Tibial nerve (tissue), 4 donors: ENCODE measurements around the gene MAG. TPM values are rescaled to one million over a fixed set of nuclear protein-coding genes. Genes with fewer than 3 reads are reported as not detected.
A peak's percentile ranks its signal among the peaks of the same experiment; 100 is the strongest.

Source experiments
- DNase-seq, 2 donors: peaks; one replicate each; pipeline ENCODE4 v3.0.0-alpha.2; 2019; ENCODE audit warnings: low spot score in 2 of 2
- H3K27ac ChIP-seq, 4 donors: fragments of 200-600 bp; sonication (generic) in 3 of 4; one replicate each; pipeline ENCODE4 v1.5.1; 2017 to 2019; ENCODE audit warnings: mild to moderate bottlenecking in 1 of 4
- H3K27me3 ChIP-seq, 2 donors: fragments of 200-600 bp; sonication (generic) in 1 of 2; one replicate each; pipeline versions ENCODE4 v1.5.1 to v1.6.0; 2017 to 2019
- H3K36me3 ChIP-seq, 3 donors: fragments of 200-600 bp; sonication (generic); one replicate each; pipeline ENCODE4 v1.5.1; 2018 to 2019
- H3K4me1 ChIP-seq, 4 donors: fragments of 200-600 bp; sonication (generic) in 3 of 4; one replicate each; pipeline ENCODE4 v1.5.1; 2017 to 2019
- H3K4me3 ChIP-seq, 4 donors: fragments of 200-600 bp; sonication (generic) in 3 of 4; one replicate each; pipeline ENCODE4 v1.5.1; 2017 to 2019; ENCODE audit warnings: mild to moderate bottlenecking in 1 of 4, moderate library complexity in 1 of 4
- H3K9me3 ChIP-seq, 4 donors: fragments of 200-600 bp; sonication (generic) in 3 of 4; one replicate each; pipeline ENCODE4 v1.5.1; 2017 to 2019
- CTCF ChIP-seq, 5 experiments: fragments of 200-600 bp in 3 of 5; fragments of 450-650 bp in 2 of 5; sonication (generic) in 3 of 5; IDR thresholded peaks; one replicate each; pipeline ENCODE4 v1.5.1; 2016 to 2019; ENCODE audit warnings: antibody characterized with exemption in 5 of 5, mild to moderate bottlenecking in 3 of 5, moderate library complexity in 2 of 5
- EP300 ChIP-seq, 2 donors: sonication (generic); formaldehyde crosslinking; IDR thresholded peaks; one replicate each; pipeline ENCODE4 v1.6.1; 2017; ENCODE audit warnings: antibody characterized with exemption in 2 of 2, mild to moderate bottlenecking in 1 of 2
- POLR2A ChIP-seq, 2 donors: fragments of 450-650 bp; IDR thresholded peaks; one replicate each; pipeline ENCODE4 v1.6.1; 2017; ENCODE audit warnings: antibody characterized with exemption in 2 of 2, mild to moderate bottlenecking in 2 of 2, moderate library complexity in 2 of 2
- WGBS, 2 donors: methylation state at CpG; one replicate each; pipeline ENCODE4 v1.1.5; 2018; 5-methylcytosine and 5-hydroxymethylcytosine counted together
- total RNA-seq, 4 donors: library from RNA; depleted of rRNA; stranded (reverse); fragments of >200 nt; gene quantifications; one replicate each; pipeline ENCODE4 v1.1.0, GENCODE V29; 2016

Gene MAG
- total RNA-seq, 4 donors from 2014 or later, result 31.8 to 49.6 (median 38.4) TPM

- no peaks in the 10 kb centered on the region for H3K9me3 ChIP-seq
- H3K36me3 ChIP-seq, result peaks cover 0 to 8% (median 0%) of the 10 kb centered on the region in 3 donors
- no peak within 1 kb of the TSS for H3K4me3 ChIP-seq
- peaks cover 0 to 6% (median 0%) of the 10 kb centered on the region in 4 donors for H3K4me1 ChIP-seq
- 68 to 76% methylated on average over 18 of the region's 18 CpGs for WGBS, 2 donors
- no peaks in the 10 kb centered on the region for H3K27me3 ChIP-seq
- peak in 1 of 2 donors; percentile 37 for DNase-seq
- TF ChIP-seq POLR2A (IDR thresholded peaks at IDR 0.05), result no peak
- TF ChIP-seq EP300 (IDR thresholded peaks at IDR 0.05), result peak in 1 of 2 donors; percentile 16
- no peak for TF ChIP-seq CTCF (IDR thresholded peaks at IDR 0.05)
- peak within 1 kb of the TSS in 1 of 4 donors; percentile 8 for H3K27ac ChIP-seq
These were observed 55.4 kb downstream of the MAG start, which contains the start of gene FFAR1 for GRCh38 chr19:35347171-35347929. TSS of gene FFAR1 (plus strand) at chr19:35347902. CDS start at chr19:35351552, 3,650 bp downstream.

GRCh38 chr19:35347930-35348298 lies 56.0 kb downstream of the MAG start:
- no peak for DNase-seq
- no peaks in the 10 kb centered on the region for H3K27me3 ChIP-seq

GRCh38 chr19:35348911-35349611 lies 57.1 kb downstream of the MAG start:
- Histone ChIP-seq H3K36me3 (peaks cover 0 to 8% (median 0%) of the 10 kb centered on the region in 3 donors), H3K9me3 (no peaks in the 10 kb centered on the region), H3K4me3 (no peak overlapping the region), H3K27ac (no peak overlapping the region), H3K4me1 (peaks cover 0 to 6% (median 0%) of the 10 kb centered on the region in 4 donors), H3K27me3 (no peaks in the 10 kb centered on the region)
- TF ChIP-seq CTCF (IDR thresholded peaks at IDR 0.05), result no peak
- no peak for TF ChIP-seq POLR2A (IDR thresholded peaks at IDR 0.05)
- no peak for TF ChIP-seq EP300 (IDR thresholded peaks at IDR 0.05)
- 78 to 81% methylated on average over 18 of the region's 18 CpGs for WGBS, 2 donors
- no peak for DNase-seq

More at GRCh38 chr19:35347930-35348298, 56.0 kb downstream of the MAG start:
- peaks cover 0 to 8% (median 0%) of the 10 kb centered on the region in 3 donors for H3K36me3 ChIP-seq
- H3K27ac ChIP-seq, result no peak overlapping the region
- no peak for TF ChIP-seq CTCF (IDR thresholded peaks at IDR 0.05)
- no peak for TF ChIP-seq EP300 (IDR thresholded peaks at IDR 0.05)
- TF ChIP-seq POLR2A (IDR thresholded peaks at IDR 0.05), result no peak
- H3K4me1 ChIP-seq, result peaks cover 0 to 6% (median 0%) of the 10 kb centered on the region in 4 donors
- no peak overlapping the region for H3K4me3 ChIP-seq
- H3K9me3 ChIP-seq, result no peaks in the 10 kb centered on the region
- WGBS, 2 donors, result 76 to 79% methylated on average over 7 of the region's 7 CpGs

- peaks cover 0 to 2% (median 0%) of the 10 kb centered on the region in 3 donors for H3K36me3 ChIP-seq
- 71 to 73% methylated on average over 13 to 15 of the region's 17 CpGs for WGBS, 2 donors
- no peaks in the 10 kb centered on the region for H3K9me3 ChIP-seq
- H3K27ac ChIP-seq, result no peak overlapping the region
- DNase-seq, result no peak
- H3K27me3 ChIP-seq, result no peaks in the 10 kb centered on the region
- TF ChIP-seq EP300 (IDR thresholded peaks at IDR 0.05) (no peak), CTCF (IDR thresholded peaks at IDR 0.05) (no peak), POLR2A (IDR thresholded peaks at IDR 0.05) (no peak)
- H3K4me3 ChIP-seq, result no peak overlapping the region
- H3K4me1 ChIP-seq, result peaks cover 0 to 6% (median 0%) of the 10 kb centered on the region in 4 donors
These were observed 57.9 kb downstream of the MAG start for GRCh38 chr19:35349614-35350521.
